Glomerular endothelial cell (primary cell): ENCODE data around the gene MEX3C. TPM values are rescaled to one million over a fixed set of nuclear protein-coding genes. Genes with fewer than 3 reads are reported as not detected.

Experiments used
- DNase-seq: peaks from one replicate; pipeline ENCODE4 v3.0.0-alpha.2; 2011; ENCODE audit warnings: low read depth, low spot score; ENCODE audit errors: extremely low read depth
- total RNA-seq: library from RNA; depleted of rRNA; stranded (reverse); fragments of >200 nt; gene quantifications from 2 replicates; pipeline ENCODE4 v1.2.3, GENCODE V29; 2015

The MEX3C gene
- 36.9 and 47.4 TPM in 2 replicates for total RNA-seq

GRCh38 chr18:51197661-51198424, at the start of gene MEX3C:
TSS of gene MEX3C (minus strand) at chr18:51197681. CDS start at chr18:51197320, 361 bp downstream.
- peak; percentile 89 for DNase-seq

- no peak for DNase-seq
These were observed 43.7 kb upstream of the MEX3C start for GRCh38 chr18:51241226-51241625.

GRCh38 chr18:51236225-51236624, 38.7 kb upstream of the MEX3C start:
- DNase-seq = no peak

- DNase-seq = no peak
These were observed 37.7 kb upstream of the MEX3C start for GRCh38 chr18:51235009-51235789.

GRCh38 chr18:51234117-51235008, 36.9 kb upstream of the MEX3C start:
- DNase-seq = no peak

GRCh38 chr18:51229328-51229727, 31.8 kb upstream of the MEX3C start:
- DNase-seq = no peak

- no peak for DNase-seq
These were observed 30.2 kb upstream of the MEX3C start for GRCh38 chr18:51227660-51228059.

- DNase-seq = no peak
These were observed 29.3 kb upstream of the MEX3C start for GRCh38 chr18:51226587-51227350.

GRCh38 chr18:51226068-51226467, 28.6 kb upstream of the MEX3C start:
- DNase-seq = no peak

GRCh38 chr18:51212606-51213005, 15.1 kb upstream of the MEX3C start:
- DNase-seq = no peak

GRCh38 chr18:51211552-51211951, 14.1 kb upstream of the MEX3C start:
- DNase-seq = peak; percentile 50

GRCh38 chr18:51196811-51197660, 445 bp downstream of the MEX3C start:
- no peak for DNase-seq

GRCh38 chr18:51196118-51196810, 1.2 kb downstream of the MEX3C start:
- no peak for DNase-seq

- no peak for DNase-seq
These were observed 1.9 kb downstream of the MEX3C start for GRCh38 chr18:51195451-51196117.

- no peak for DNase-seq
These were observed 2.4 kb downstream of the MEX3C start for GRCh38 chr18:51195086-51195450.

GRCh38 chr18:51194604-51195003, 2.9 kb downstream of the MEX3C start:
- DNase-seq = no peak

GRCh38 chr18:51193621-51194287, 3.7 kb downstream of the MEX3C start:
- DNase-seq = no peak

GRCh38 chr18:51192696-51193095, 4.8 kb downstream of the MEX3C start:
- DNase-seq = no peak
